Activated CD8-positive, alpha-beta T cell treated with anti-CD3 and anti-CD28 coated beads, Interleukin-2, amount 10 ng/mL, durations not matched to agents 7 days and 5 days (primary cell): Measurements from ENCODE around the gene MYH9. TPM values are rescaled to one million over a fixed set of nuclear protein-coding genes. Genes with fewer than 3 reads are reported as not detected.
A peak's percentile ranks its signal among the peaks of the same experiment; 100 is the strongest.

Experiments used
- ATAC-seq: fragments of 150-1000 bp; cut with Tn5 transposase; one replicate; pipeline ENCODE4 v1.10.0; 2021; ENCODE audit warnings: moderate library complexity
- CTCF ChIA-PET: fragments of 350-600 bp; sonication (Branson Sonifier 250); formaldehyde crosslinking; loops from one replicate; lab custom pipeline; 2021; ENCODE audit warnings: antibody characterized with exemption; lab: Charles Lee
- POLR2A ChIA-PET: fragments of 350-600 bp; sonication (Branson Sonifier 250); formaldehyde crosslinking; loops from one replicate; lab custom pipeline; 2021; ENCODE audit warnings: antibody characterized with exemption; lab: Charles Lee
- DNase-seq: peaks from one replicate; pipeline ENCODE4 v3.0.0-alpha.2; 2020
- H3K27ac Mint-ChIP-seq: one replicate; pipeline ENCODE4 v1.8.0; 2021; ENCODE audit warnings: mild to moderate bottlenecking, mixed read lengths
- H3K27me3 Mint-ChIP-seq: one replicate; pipeline ENCODE4 v1.8.0; 2021; ENCODE audit warnings: low read depth, mixed read lengths
- H3K36me3 Mint-ChIP-seq: one replicate; pipeline ENCODE4 v1.8.0; 2021; ENCODE audit warnings: low read depth, mixed read lengths
- H3K4me1 Mint-ChIP-seq: one replicate; pipeline ENCODE4 v1.8.0; 2021; ENCODE audit warnings: low read depth, mixed read lengths
- H3K4me3 Mint-ChIP-seq: one replicate; pipeline ENCODE4 v1.8.0; 2021; ENCODE audit warnings: mild to moderate bottlenecking, mixed read lengths
- H3K9me3 Mint-ChIP-seq: one replicate; pipeline ENCODE4 v1.8.0; 2022; ENCODE audit warnings: mixed read lengths; ENCODE audit not compliant: insufficient read depth
- total RNA-seq, 2 experiments: library from RNA; stranded (reverse); gene quantifications; one replicate each; pipeline ENCODE4 v1.2.3, GENCODE V29; 2021

The MYH9 gene
- total RNA-seq, 2 experiments from 2014 or later = 857 to 883 TPM

DNA sequence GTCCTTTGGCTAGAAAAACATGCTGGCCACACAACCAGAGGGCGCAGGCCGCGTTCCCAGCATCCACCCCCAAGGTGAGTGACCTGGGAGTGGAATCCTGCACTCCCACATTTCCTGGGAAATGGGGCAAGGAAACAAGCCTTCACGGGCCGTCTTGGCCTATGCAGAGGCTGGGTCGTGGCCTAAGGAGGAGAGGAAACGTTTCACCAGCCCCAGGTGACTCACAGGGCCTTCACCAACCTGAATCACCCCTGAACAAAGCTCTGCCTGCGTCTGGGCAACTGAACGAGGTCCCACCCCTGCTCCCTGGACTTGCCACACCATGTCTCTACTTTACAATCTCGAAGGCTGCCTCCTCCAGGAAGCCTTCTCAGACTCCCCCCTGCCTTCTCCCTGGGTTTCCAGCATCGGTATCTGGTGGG lies 13.2 kb downstream of the MYH9 start:
- H3K9me3 Mint-ChIP-seq = peaks cover 3% of the 10 kb centered on the region
- ATAC-seq (no peak), DNase-seq (no peak)
- peak overlapping the region; percentile 49 for H3K4me3 Mint-ChIP-seq
- ChIA-PET POLR2A (interaction anchor here (0.8 to 7.5 kb wide), 4 partner anchors 10 to 42 kb away, joined by 3 to 60 read pairs (median 12); partner anchors contain the start of gene MYH9), CTCF (interaction anchor here (1.0 kb wide), 1 partner anchor 41 kb away, joined by 3 read pairs; no protein-coding TSS in a partner anchor)
- H3K4me1 Mint-ChIP-seq = peaks cover 96% of the 10 kb centered on the region
- peak overlapping the region; percentile 89 for H3K27ac Mint-ChIP-seq
- no peaks in the 10 kb centered on the region for H3K27me3 Mint-ChIP-seq
- H3K36me3 Mint-ChIP-seq = peaks cover 85% of the 10 kb centered on the region

DNA sequence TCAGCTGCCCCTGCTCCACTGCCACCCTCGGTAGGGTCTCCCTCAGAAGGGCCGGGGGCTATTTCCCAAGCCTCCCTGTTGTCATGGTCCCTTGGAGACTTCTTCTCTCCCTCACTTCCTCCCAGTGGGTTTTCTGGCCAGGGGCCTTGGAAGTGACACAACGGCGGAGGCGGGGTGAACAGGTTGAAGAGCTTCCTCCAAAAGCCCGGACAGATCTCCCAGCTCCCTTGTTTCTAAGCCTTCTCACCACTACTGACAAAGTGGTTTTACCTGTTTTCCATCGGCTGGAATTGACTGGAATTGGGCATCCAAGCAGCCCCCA lies 14.5 kb downstream of the MYH9 start:
- DNase-seq (no peak), ATAC-seq (no peak)
- H3K36me3 Mint-ChIP-seq = peaks cover 82% of the 10 kb centered on the region
- H3K4me1 Mint-ChIP-seq = peaks cover 95% of the 10 kb centered on the region
- peak overlapping the region; percentile 88 for H3K27ac Mint-ChIP-seq
- CTCF ChIA-PET = interaction anchor here (1.0 kb wide), 3 partner anchors 12 to 97 kb away, joined by 3 to 4 read pairs (median 3); no protein-coding TSS in a partner anchor
- POLR2A ChIA-PET = interaction anchor here (2.1 to 2.7 kb wide), 4 partner anchors 8 to 15 kb away, joined by 5 to 13 read pairs (median 8); partner anchors contain the start of gene MYH9
- H3K9me3 Mint-ChIP-seq = peaks cover 3% of the 10 kb centered on the region
- H3K4me3 Mint-ChIP-seq = peak overlapping the region; percentile 54
- H3K27me3 Mint-ChIP-seq = no peaks in the 10 kb centered on the region

GRCh38 chr22:36371920-36372319 lies 15.8 kb downstream of the MYH9 start:
- Mint-ChIP-seq H3K4me1 (peaks cover 95% of the 10 kb centered on the region), H3K9me3 (peaks cover 3% of the 10 kb centered on the region), H3K4me3 (peak overlapping the region; percentile 78), H3K36me3 (peaks cover 80% of the 10 kb centered on the region), H3K27me3 (no peaks in the 10 kb centered on the region), H3K27ac (peak overlapping the region; percentile 88)
- ChIA-PET POLR2A (interaction anchor here (1.0 to 2.7 kb wide), 7 partner anchors 13 to 40 kb away, joined by 3 to 13 read pairs (median 5); partner anchors contain the start of gene MYH9), CTCF (interaction anchor here (1.0 to 4.1 kb wide), 7 partner anchors 12 to 99 kb away, joined by 3 to 20 read pairs (median 4); no protein-coding TSS in a partner anchor)
- ATAC-seq (no peak), DNase-seq (no peak)

DNA sequence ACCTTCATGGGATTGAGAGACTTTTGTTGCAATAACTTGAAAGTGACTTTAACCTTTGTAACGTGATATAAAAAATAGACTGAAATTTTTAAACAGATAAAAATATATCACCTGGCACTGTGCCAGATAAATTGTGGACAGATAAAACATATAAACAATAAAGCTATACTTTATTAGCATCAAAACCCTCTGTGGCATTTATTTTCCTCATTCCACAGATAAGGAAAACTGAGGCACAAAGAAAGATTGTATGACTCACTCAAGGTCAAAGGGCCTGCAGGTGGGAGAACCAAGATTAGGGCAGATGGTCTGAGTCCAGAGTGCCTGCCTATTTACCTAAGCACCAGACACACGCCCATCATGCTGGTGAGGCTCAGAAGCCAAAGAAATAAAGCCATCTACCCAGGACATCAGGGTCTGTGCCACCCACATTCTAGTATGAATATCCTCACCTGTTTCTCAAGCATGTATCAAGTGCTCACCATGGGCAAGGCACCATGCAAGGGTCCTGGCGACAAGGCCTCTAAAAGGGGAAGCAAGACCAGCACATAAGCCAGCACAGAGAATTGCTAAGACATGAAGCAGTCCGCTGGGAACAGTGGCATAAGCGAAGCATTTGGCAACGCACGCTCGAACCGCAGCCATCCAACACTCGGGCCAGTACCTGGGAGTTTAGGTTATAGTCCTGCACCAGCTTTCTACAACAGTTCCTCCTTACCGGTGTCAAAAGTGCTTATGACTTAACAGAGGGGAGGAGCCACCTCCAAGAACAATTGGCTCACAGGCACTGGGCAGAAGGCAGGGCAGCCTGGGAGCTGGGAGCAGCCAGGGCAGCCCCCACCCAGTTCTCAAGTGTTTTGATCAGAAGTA lies 17.6 kb downstream of the MYH9 start:
- peaks cover 3% of the 10 kb centered on the region for H3K9me3 Mint-ChIP-seq
- peaks cover 96% of the 10 kb centered on the region for H3K4me1 Mint-ChIP-seq
- peak overlapping the region; percentile 88 for H3K27ac Mint-ChIP-seq
- POLR2A ChIA-PET = interaction anchor here (0.8 to 1.4 kb wide), 6 partner anchors 9 to 65 kb away, joined by 3 to 6 read pairs (median 5); no protein-coding TSS in a partner anchor
- no peaks in the 10 kb centered on the region for H3K27me3 Mint-ChIP-seq
- DNase-seq (no peak), ATAC-seq (peak; percentile 39)
- peaks cover 77% of the 10 kb centered on the region for H3K36me3 Mint-ChIP-seq
- CTCF ChIA-PET = interaction anchor here (1.0 to 4.1 kb wide), 8 partner anchors 12 to 100 kb away, joined by 3 to 20 read pairs (median 4); partner anchors contain the start of gene MYH9
- peak overlapping the region; percentile 78 for H3K4me3 Mint-ChIP-seq

GRCh38 chr22:36369004-36369921 lies 18.5 kb downstream of the MYH9 start:
- H3K9me3 Mint-ChIP-seq = peaks cover 3% of the 10 kb centered on the region
- DNase-seq (no peak), ATAC-seq (peak; percentile 6)
- peaks cover 97% of the 10 kb centered on the region for H3K4me1 Mint-ChIP-seq
- H3K36me3 Mint-ChIP-seq = peaks cover 76% of the 10 kb centered on the region
- peak overlapping the region; percentile 88 for H3K27ac Mint-ChIP-seq
- POLR2A ChIA-PET = interaction anchor here (0.8 to 2.0 kb wide), 6 partner anchors 8 to 66 kb away, joined by 3 to 7 read pairs (median 5); no protein-coding TSS in a partner anchor
- no peaks in the 10 kb centered on the region for H3K27me3 Mint-ChIP-seq
- CTCF ChIA-PET = interaction anchor here (1.0 to 4.1 kb wide), 7 partner anchors 11 to 101 kb away, joined by 3 to 20 read pairs (median 4); partner anchors contain the start of gene MYH9
- H3K4me3 Mint-ChIP-seq = peak overlapping the region; percentile 78

- peaks cover 3% of the 10 kb centered on the region for H3K9me3 Mint-ChIP-seq
- peak overlapping the region; percentile 88 for H3K27ac Mint-ChIP-seq
- ChIA-PET CTCF (interaction anchor here (0.5 to 2.0 kb wide), 6 partner anchors 11 to 190 kb away, joined by 3 to 4 read pairs (median 4); no protein-coding TSS in a partner anchor), POLR2A (interaction anchor here (2.0 kb wide), 1 partner anchor 9 kb away, joined by 7 read pairs; no protein-coding TSS in a partner anchor)
- peaks cover 98% of the 10 kb centered on the region for H3K4me1 Mint-ChIP-seq
- no peaks in the 10 kb centered on the region for H3K27me3 Mint-ChIP-seq
- no peak for DNase-seq
- peaks cover 80% of the 10 kb centered on the region for H3K36me3 Mint-ChIP-seq
- peak overlapping the region; percentile 78 for H3K4me3 Mint-ChIP-seq
- no peak for ATAC-seq
Observed at GRCh38 chr22:36368359-36368983, 19.3 kb downstream of the MYH9 start.

DNA sequence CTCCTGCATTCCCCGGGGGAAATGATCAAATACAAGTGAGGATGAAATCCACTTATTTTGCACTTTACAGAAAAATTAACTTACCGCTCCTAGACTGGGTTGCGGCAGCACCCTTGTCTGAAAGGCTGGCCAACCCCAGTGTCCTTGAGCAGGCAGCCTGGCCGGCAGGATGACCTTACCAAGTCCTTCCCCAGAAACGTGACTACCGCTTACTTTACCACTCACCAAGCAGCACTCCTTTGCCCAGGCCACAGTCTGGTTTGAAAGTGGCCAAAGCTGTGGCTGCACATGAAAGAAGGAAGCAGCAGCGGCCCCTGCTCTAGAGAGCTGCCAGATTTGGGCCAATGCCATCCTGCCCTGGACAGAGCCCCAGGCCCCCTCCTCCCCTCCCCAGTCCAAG lies 20.3 kb downstream of the MYH9 start:
- ChIA-PET POLR2A (interaction anchor here (0.7 to 2.0 kb wide), 5 partner anchors 10 to 18 kb away, joined by 3 to 7 read pairs (median 4); no protein-coding TSS in a partner anchor), CTCF (interaction anchor here (0.9 to 1.5 kb wide), 5 partner anchors 12 to 91 kb away, joined by 3 to 4 read pairs (median 3); no protein-coding TSS in a partner anchor)
- H3K4me3 Mint-ChIP-seq = peak overlapping the region; percentile 37
- H3K27me3 Mint-ChIP-seq = no peaks in the 10 kb centered on the region
- H3K27ac Mint-ChIP-seq = peak overlapping the region; percentile 88
- H3K9me3 Mint-ChIP-seq = peaks cover 2% of the 10 kb centered on the region
- no peak for ATAC-seq
- H3K4me1 Mint-ChIP-seq = peaks cover 98% of the 10 kb centered on the region
- H3K36me3 Mint-ChIP-seq = peaks cover 80% of the 10 kb centered on the region
- DNase-seq = no peak

GRCh38 chr22:36367066-36367465 lies 20.7 kb downstream of the MYH9 start:
- H3K4me3 Mint-ChIP-seq = peak overlapping the region; percentile 37
- H3K27me3 Mint-ChIP-seq = no peaks in the 10 kb centered on the region
- no peak for ATAC-seq
- H3K36me3 Mint-ChIP-seq = peaks cover 79% of the 10 kb centered on the region
- no peaks in the 10 kb centered on the region for H3K9me3 Mint-ChIP-seq
- CTCF ChIA-PET = interaction anchor here (0.7 to 1.5 kb wide), 5 partner anchors 9 to 38 kb away, joined by 3 to 4 read pairs (median 3); no protein-coding TSS in a partner anchor
- H3K4me1 Mint-ChIP-seq = peaks cover 98% of the 10 kb centered on the region
- H3K27ac Mint-ChIP-seq = peak overlapping the region; percentile 88
- no peak for DNase-seq
- POLR2A ChIA-PET = interaction anchor here (0.7 to 1.4 kb wide), 5 partner anchors 10 to 36 kb away, joined by 3 to 6 read pairs (median 3); no protein-coding TSS in a partner anchor

GRCh38 chr22:36366291-36366708 lies 21.5 kb downstream of the MYH9 start:
- POLR2A ChIA-PET = interaction anchor here (1.1 to 3.0 kb wide), 5 partner anchors 11 to 35 kb away, joined by 3 to 17 read pairs (median 4); no protein-coding TSS in a partner anchor
- H3K36me3 Mint-ChIP-seq = peaks cover 78% of the 10 kb centered on the region
- no peaks in the 10 kb centered on the region for H3K27me3 Mint-ChIP-seq
- peaks cover 98% of the 10 kb centered on the region for H3K4me1 Mint-ChIP-seq
- peak overlapping the region; percentile 88 for H3K27ac Mint-ChIP-seq
- peak overlapping the region; percentile 27 for H3K4me3 Mint-ChIP-seq
- DNase-seq (no peak), ATAC-seq (no peak)
- CTCF ChIA-PET = interaction anchor here (0.7 to 3.3 kb wide), 5 partner anchors 10 to 104 kb away, joined by 3 to 32 read pairs (median 4); no protein-coding TSS in a partner anchor
- H3K9me3 Mint-ChIP-seq = no peaks in the 10 kb centered on the region

DNA sequence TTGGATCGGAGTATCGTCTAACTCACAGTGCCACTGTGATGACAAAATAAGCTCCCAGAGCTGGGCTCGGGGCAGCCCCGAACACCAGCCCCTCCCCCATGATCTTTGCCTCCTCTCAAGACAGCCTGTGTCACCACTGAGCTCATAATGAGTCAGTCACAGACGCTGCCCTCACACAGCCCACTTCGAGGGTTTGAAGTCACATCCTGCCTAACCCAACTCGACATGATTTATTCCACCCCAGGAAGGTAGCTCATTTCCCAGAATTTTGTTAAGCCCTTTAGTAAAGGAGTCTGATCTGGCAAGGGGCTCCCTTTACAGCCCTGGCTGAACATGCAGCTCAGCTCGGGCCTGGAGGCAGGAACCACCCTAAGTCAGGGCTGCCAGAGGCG lies 22.8 kb downstream of the MYH9 start:
- no peaks in the 10 kb centered on the region for H3K9me3 Mint-ChIP-seq
- ChIA-PET POLR2A (interaction anchor here (0.9 to 3.0 kb wide), 9 partner anchors 9 to 37 kb away, joined by 3 to 24 read pairs (median 10); partner anchors contain the start of gene MYH9), CTCF (interaction anchor here (0.6 to 3.3 kb wide), 17 partner anchors 9 to 121 kb away, joined by 3 to 32 read pairs (median 5); partner anchors contain the start of gene MYH9)
- no peaks in the 10 kb centered on the region for H3K27me3 Mint-ChIP-seq
- DNase-seq (peak; percentile 93), ATAC-seq (peak; percentile 84)
- H3K4me1 Mint-ChIP-seq = peaks cover 97% of the 10 kb centered on the region
- peaks cover 72% of the 10 kb centered on the region for H3K36me3 Mint-ChIP-seq
- peak overlapping the region; percentile 52 for H3K4me3 Mint-ChIP-seq
- peak overlapping the region; percentile 88 for H3K27ac Mint-ChIP-seq
